Panc1 (cell line): Measurements from ENCODE around the gene AMZ1. TPM values are rescaled to one million over a fixed set of nuclear protein-coding genes. Genes with fewer than 3 reads are reported as not detected.
A peak's percentile ranks its signal among the peaks of the same experiment; 100 is the strongest.

Source experiments
- ATAC-seq: fragments of 200-7000 bp; cut with Tn5 transposase; 2 replicates; pipeline ENCODE4 v1.9.1; 2020; ENCODE audit warnings: mild to moderate bottlenecking, moderate library complexity
- BruUV-seq: library from RNA; stranded (reverse); fragments of 400-500 nt; replicated peaks from 2 replicates; lab custom pipeline; 2021; lab: Mats Ljungman, UMichigan
- CTCF ChIA-PET: fragments of 300-600 bp; sonication (Branson Sonifier 250); formaldehyde crosslinking; loops from one replicate; lab custom pipeline; 2022; ENCODE audit warnings: antibody characterized with exemption; lab: Charles Lee
- POLR2A ChIA-PET: fragments of 300-600 bp; sonication (Branson Sonifier 250); formaldehyde crosslinking; loops from one replicate; lab custom pipeline; 2022; ENCODE audit warnings: antibody characterized with exemption; lab: Charles Lee
- DNase-seq: peaks from one replicate; pipeline ENCODE4 v3.0.0-alpha.2; 2010; ENCODE audit warnings: low read depth, low spot score
- H3K27ac ChIP-seq: 2 replicates; pipeline ENCODE4 v1.5.1; 2011; ENCODE audit warnings: mild to moderate bottlenecking, low read length, inconsistent platforms
- H3K27me3 ChIP-seq: fragments of 200-500 bp; sonication (Bioruptor generic); 2 replicates; pipeline ENCODE4 v1.6.0; 2014; ENCODE audit warnings: low read length, inconsistent platforms; ENCODE audit not compliant: control insufficient read depth, insufficient read depth
- H3K36me3 ChIP-seq: fragments of 200-500 bp; sonication (Bioruptor generic); 2 replicates; pipeline ENCODE4 v1.5.1; 2014; ENCODE audit warnings: inconsistent platforms, mild to moderate bottlenecking, low read length, moderate library complexity; ENCODE audit not compliant: control insufficient read depth, insufficient read depth
- H3K4me1 ChIP-seq: 2 replicates; pipeline ENCODE4 v1.5.1; 2011; ENCODE audit warnings: inconsistent platforms, mild to moderate bottlenecking, low read length, moderate library complexity; ENCODE audit not compliant: control insufficient read depth, insufficient read depth
- H3K4me3 ChIP-seq, 2 experiments: 2 replicates each; pipeline ENCODE4 v1.5.1; 2011 to 2012; ENCODE audit warnings: low read depth in 2 of 2, low read length in 2 of 2, mild to moderate bottlenecking in 2 of 2, inconsistent platforms in 1 of 2, moderate library complexity in 1 of 2
- H3K9me3 ChIP-seq: fragments of 200-500 bp; sonication (Bioruptor generic); 2 replicates; pipeline ENCODE4 v1.5.1; 2014; ENCODE audit warnings: low read depth, mild to moderate bottlenecking, inconsistent platforms, low read length, moderate library complexity; ENCODE audit not compliant: control insufficient read depth, insufficient read depth
- CTCF ChIP-seq: fragments of 450-650 bp; IDR thresholded peaks from 2 replicates; pipeline ENCODE4 v1.5.1; 2017; ENCODE audit warnings: mild to moderate bottlenecking
- POLR2AphosphoS5 ChIP-seq: IDR thresholded peaks from 2 replicates; pipeline ENCODE4 v1.6.1; 2012; ENCODE audit warnings: mild to moderate bottlenecking, low read depth, low read length, moderate library complexity
- REST ChIP-seq, 2 experiments: IDR thresholded peaks; 2 replicates each; pipeline ENCODE4 v1.6.1; 2011 to 2012; ENCODE audit warnings: low read depth in 2 of 2, control low read depth in 1 of 2, low read length in 1 of 2, mild to moderate bottlenecking in 1 of 2, moderate library complexity in 1 of 2; ENCODE audit not compliant: insufficient read depth in 1 of 2
- SIN3A ChIP-seq: IDR thresholded peaks from 2 replicates; pipeline ENCODE4 v1.6.1; 2012; ENCODE audit warnings: low read depth, mild to moderate bottlenecking, low read length, moderate library complexity, borderline replicate concordance; ENCODE audit not compliant: insufficient read depth
- TCF7L2 ChIP-seq: IDR thresholded peaks from 2 replicates; pipeline ENCODE4 v1.6.1; 2011; ENCODE audit warnings: mild to moderate bottlenecking, low read depth, low read length, inconsistent platforms
- in situ Hi-C: cut with HindIII; loops from 2 replicates; pipeline ENCODE4 v1.10.0; 2016; ENCODE audit warnings: low sequenced_read_pairs, low pct_unique_long_range_greater_than_20kb
- intact Hi-C: fragments of 100-400 bp; cut with micrococcal nuclease; formaldehyde crosslinking; loops from one replicate; pipeline ENCODE4 v1.10.0; 2022; ENCODE audit not compliant: unreplicated experiment
- total RNA-seq: library from RNA; stranded (reverse); gene quantifications from one replicate; pipeline ENCODE4 v1.2.1, GENCODE V29; 2021; ENCODE audit not compliant: unreplicated experiment

Gene AMZ1
- total RNA-seq, 1 experiment from 2014 or later, result 0.57 TPM

DNA sequence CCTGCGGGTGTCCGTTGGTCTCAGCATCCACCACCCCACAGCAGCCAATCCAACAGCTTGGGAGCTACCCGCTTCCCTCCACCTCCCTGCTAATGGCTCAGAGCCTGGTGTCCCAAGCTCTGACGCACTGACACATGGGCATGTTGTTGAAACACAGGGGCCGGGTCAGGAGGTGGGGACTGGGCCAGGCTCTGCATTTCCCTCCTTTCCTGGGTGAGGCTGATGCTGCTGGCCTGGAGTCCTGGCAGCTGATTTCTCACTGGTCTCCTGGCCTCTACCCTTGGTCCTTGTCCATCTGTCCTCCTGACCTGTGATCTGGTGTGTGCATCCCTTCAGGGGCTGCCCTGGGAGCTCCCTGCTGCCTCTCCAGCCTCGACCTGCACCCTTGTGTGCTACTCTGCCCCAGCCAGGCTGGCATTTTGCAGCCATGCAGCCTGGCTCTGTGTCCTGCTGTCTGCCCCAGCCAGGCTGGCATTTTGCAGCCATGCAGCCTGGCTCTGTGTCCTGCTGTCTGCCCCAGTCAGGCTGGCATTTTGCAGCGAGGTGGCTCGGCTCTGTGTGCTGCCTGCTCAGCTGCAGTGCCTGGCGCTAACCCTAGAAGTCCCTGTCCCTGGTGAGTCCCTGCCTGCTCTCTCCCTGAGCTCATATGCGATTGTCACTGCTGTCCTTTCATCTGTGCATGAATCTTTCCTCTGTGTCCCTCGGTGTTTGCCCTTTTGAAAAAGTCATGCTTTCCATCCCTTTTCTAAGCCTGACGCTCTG, 14.0 kb downstream of the AMZ1 start:
- no peak for DNase-seq
- ChIA-PET POLR2A (interaction anchor here (0.6 kb wide), 1 partner anchor 491 kb away, joined by 3 read pairs; no protein-coding TSS in a partner anchor), CTCF (interaction anchor here (2.6 kb wide), 1 partner anchor 22 kb away, joined by 6 read pairs; no protein-coding TSS in a partner anchor)
- BruUV-seq, result no TSS peak
- TF ChIP-seq TCF7L2 (no peak), SIN3A (no peak), REST (IDR thresholded peaks at IDR 0.05; ENCODE audit: insufficient read depth in 1 of 2, low read depth in 2 of 2, low read length in 1 of 2) (no peak), POLR2AphosphoS5 (no peak), CTCF (no peak)
- H3K27me3 ChIP-seq, result no peaks in the 10 kb centered on the region
- no peak overlapping the region for H3K27ac ChIP-seq
- H3K4me3 ChIP-seq, result no peak overlapping the region
- H3K9me3 ChIP-seq, result no peaks in the 10 kb centered on the region
- peak; percentile 37 for ATAC-seq
- intact Hi-C loops, result no loop called here
- in situ Hi-C loops, result no loop called here
- no peaks in the 10 kb centered on the region for H3K4me1 ChIP-seq
- H3K36me3 ChIP-seq, result no peaks in the 10 kb centered on the region

DNA sequence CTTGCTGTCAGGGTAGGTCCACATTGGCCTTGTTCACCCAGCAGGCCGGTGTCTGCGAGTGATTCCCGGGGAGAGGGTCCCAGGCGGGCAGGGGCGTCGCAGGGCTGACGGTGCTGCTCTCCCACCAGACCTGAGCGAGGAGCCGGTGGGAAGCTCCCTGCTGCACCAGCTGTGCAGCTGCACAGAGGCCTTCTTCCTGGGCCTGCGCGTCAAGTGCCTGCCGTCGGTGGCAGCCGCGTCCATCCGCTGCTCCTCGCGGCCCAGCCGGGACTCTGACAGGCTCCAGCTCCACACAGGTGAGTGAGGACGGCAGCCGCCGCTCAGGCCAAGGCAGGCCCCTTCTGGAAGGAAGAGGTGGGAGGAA, 14.6 kb downstream of the AMZ1 start:
- Histone ChIP-seq H3K36me3 (no peaks in the 10 kb centered on the region), H3K4me1 (no peaks in the 10 kb centered on the region), H3K27ac (no peak overlapping the region), H3K4me3 (no peak overlapping the region), H3K27me3 (no peaks in the 10 kb centered on the region), H3K9me3 (no peaks in the 10 kb centered on the region)
- ChIA-PET CTCF (interaction anchor here (2.6 kb wide), 1 partner anchor 22 kb away, joined by 6 read pairs; no protein-coding TSS in a partner anchor), POLR2A (no interaction called here)
- in situ Hi-C loops, result no loop called here
- DNase-seq (no peak), ATAC-seq (no peak)
- no peak for TF ChIP-seq POLR2AphosphoS5
- no peak for TF ChIP-seq SIN3A
- no peak for TF ChIP-seq REST (IDR thresholded peaks at IDR 0.05; ENCODE audit: insufficient read depth in 1 of 2, low read depth in 2 of 2, low read length in 1 of 2)
- TF ChIP-seq TCF7L2, result no peak
- no peak for TF ChIP-seq CTCF
- no TSS peak for BruUV-seq
- intact Hi-C loops, result no loop called here
